Measurements from ENCODE around the gene PCSK2. TPM values are rescaled to one million over a fixed set of nuclear protein-coding genes. Genes with fewer than 3 reads are reported as not detected.

PCSK2 gene
- polyA plus RNA-seq, 2 donors: 0.02 to 0.13 TPM

GRCh38 chr20:17344790-17345189 is 118.0 kb downstream of the PCSK2 start:
- no peak overlapping the region for H3K27ac ChIP-seq (ENCODE audit: low read depth in 2 of 2, low read length in 1 of 2)
- peaks cover 0 to 2% of the 10 kb centered on the region in 2 donors for H3K27me3 ChIP-seq (ENCODE audit: control insufficient read depth in 1 of 2, insufficient read depth in 2 of 2, low read length in 2 of 2)
- no peaks in the 10 kb centered on the region for H3K36me3 ChIP-seq (ENCODE audit: control insufficient read depth in 2 of 2, insufficient read depth in 2 of 2, low read length in 1 of 2)
- no peak overlapping the region for H3K4me3 ChIP-seq (ENCODE audit: low read depth in 1 of 2, low read length in 2 of 2)
- H3K4me1 ChIP-seq (ENCODE audit: control insufficient read depth in 2 of 2, insufficient read depth in 2 of 2, low read length in 1 of 2): peaks cover 3 to 4% of the 10 kb centered on the region in 2 donors
- 64 to 67% methylated on average over 2 of the region's 2 CpGs for WGBS, 2 donors
- H3K9me3 ChIP-seq (ENCODE audit: control insufficient read depth in 2 of 2, insufficient read depth in 1 of 2, low read depth in 1 of 2, low read length in 1 of 2): peaks cover 0 to 2% of the 10 kb centered on the region in 2 donors

- Histone ChIP-seq H3K27ac (ENCODE audit: low read depth in 2 of 2, low read length in 1 of 2) (no peak overlapping the region), H3K27me3 (ENCODE audit: control insufficient read depth in 1 of 2, insufficient read depth in 2 of 2, low read length in 2 of 2) (peaks cover 0 to 2% of the 10 kb centered on the region in 2 donors), H3K4me1 (ENCODE audit: control insufficient read depth in 2 of 2, insufficient read depth in 2 of 2, low read length in 1 of 2) (peaks cover 3 to 4% of the 10 kb centered on the region in 2 donors), H3K9me3 (ENCODE audit: control insufficient read depth in 2 of 2, insufficient read depth in 1 of 2, low read depth in 1 of 2, low read length in 1 of 2) (peaks cover 0 to 2% of the 10 kb centered on the region in 2 donors), H3K4me3 (ENCODE audit: low read depth in 1 of 2, low read length in 2 of 2) (no peak overlapping the region), H3K36me3 (ENCODE audit: control insufficient read depth in 2 of 2, insufficient read depth in 2 of 2, low read length in 1 of 2) (no peaks in the 10 kb centered on the region)
- 50 to 56% methylated on average over 2 of the region's 2 CpGs for WGBS, 2 donors
Observed at GRCh38 chr20:17345321-17345720, 118.5 kb downstream of the PCSK2 start.

- Histone ChIP-seq H3K27me3 (ENCODE audit: control insufficient read depth in 1 of 2, insufficient read depth in 2 of 2, low read length in 2 of 2) (peaks cover 0 to 2% of the 10 kb centered on the region in 2 donors), H3K27ac (ENCODE audit: low read depth in 2 of 2, low read length in 1 of 2) (no peak overlapping the region), H3K4me1 (ENCODE audit: control insufficient read depth in 2 of 2, insufficient read depth in 2 of 2, low read length in 1 of 2) (peaks cover 0 to 4% of the 10 kb centered on the region in 2 donors), H3K4me3 (ENCODE audit: low read depth in 1 of 2, low read length in 2 of 2) (no peak overlapping the region), H3K9me3 (ENCODE audit: control insufficient read depth in 2 of 2, insufficient read depth in 1 of 2, low read depth in 1 of 2, low read length in 1 of 2) (peaks cover 0 to 2% of the 10 kb centered on the region in 2 donors), H3K36me3 (ENCODE audit: control insufficient read depth in 2 of 2, insufficient read depth in 2 of 2, low read length in 1 of 2) (no peaks in the 10 kb centered on the region)
- 88 to 90% methylated on average over 3 of the region's 3 CpGs for WGBS, 2 donors
Observed at GRCh38 chr20:17350321-17350720, 123.5 kb downstream of the PCSK2 start.

- Histone ChIP-seq H3K36me3 (ENCODE audit: control insufficient read depth in 2 of 2, insufficient read depth in 2 of 2, low read length in 1 of 2) (no peaks in the 10 kb centered on the region), H3K27me3 (ENCODE audit: control insufficient read depth in 1 of 2, insufficient read depth in 2 of 2, low read length in 2 of 2) (no peaks in the 10 kb centered on the region), H3K27ac (ENCODE audit: low read depth in 2 of 2, low read length in 1 of 2) (no peak overlapping the region), H3K9me3 (ENCODE audit: control insufficient read depth in 2 of 2, insufficient read depth in 1 of 2, low read depth in 1 of 2, low read length in 1 of 2) (no peaks in the 10 kb centered on the region), H3K4me3 (ENCODE audit: low read depth in 1 of 2, low read length in 2 of 2) (no peak overlapping the region), H3K4me1 (ENCODE audit: control insufficient read depth in 2 of 2, insufficient read depth in 2 of 2, low read length in 1 of 2) (no peaks in the 10 kb centered on the region)
- WGBS, 2 donors: 41 to 42% methylated on average over 2 of the region's 2 CpGs
Observed at GRCh38 chr20:17357238-17357637, 130.4 kb downstream of the PCSK2 start.

DNA sequence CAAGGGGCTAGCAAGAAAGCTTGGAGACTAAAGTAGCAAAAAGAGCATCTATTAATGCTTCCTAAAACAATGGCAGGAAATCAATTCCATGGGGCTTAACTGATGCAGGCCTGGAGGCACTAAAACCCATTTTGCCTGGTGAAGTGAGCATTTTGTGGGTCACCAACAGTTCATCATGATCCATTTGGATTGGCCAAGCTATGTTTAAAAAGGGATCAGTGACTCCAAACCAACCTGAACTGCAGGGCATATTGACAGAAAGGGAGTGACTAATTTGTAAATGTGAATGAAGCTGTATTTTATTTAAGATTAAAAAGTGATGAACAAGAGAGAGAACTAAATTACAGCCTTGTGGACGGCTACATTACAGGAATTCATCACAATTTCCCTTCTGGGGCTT is 132.0 kb downstream of the PCSK2 start:
- peaks cover 0 to 2% of the 10 kb centered on the region in 2 donors for H3K9me3 ChIP-seq (ENCODE audit: control insufficient read depth in 2 of 2, insufficient read depth in 1 of 2, low read depth in 1 of 2, low read length in 1 of 2)
- H3K27me3 ChIP-seq (ENCODE audit: control insufficient read depth in 1 of 2, insufficient read depth in 2 of 2, low read length in 2 of 2): no peaks in the 10 kb centered on the region
- no peaks in the 10 kb centered on the region for H3K36me3 ChIP-seq (ENCODE audit: control insufficient read depth in 2 of 2, insufficient read depth in 2 of 2, low read length in 1 of 2)
- H3K4me1 ChIP-seq (ENCODE audit: control insufficient read depth in 2 of 2, insufficient read depth in 2 of 2, low read length in 1 of 2): no peaks in the 10 kb centered on the region
- WGBS, 2 donors: 32 to 36% methylated on average over 1 of the region's 1 CpG
- H3K27ac ChIP-seq (ENCODE audit: low read depth in 2 of 2, low read length in 1 of 2): no peak overlapping the region
- no peak overlapping the region for H3K4me3 ChIP-seq (ENCODE audit: low read depth in 1 of 2, low read length in 2 of 2)

DNA sequence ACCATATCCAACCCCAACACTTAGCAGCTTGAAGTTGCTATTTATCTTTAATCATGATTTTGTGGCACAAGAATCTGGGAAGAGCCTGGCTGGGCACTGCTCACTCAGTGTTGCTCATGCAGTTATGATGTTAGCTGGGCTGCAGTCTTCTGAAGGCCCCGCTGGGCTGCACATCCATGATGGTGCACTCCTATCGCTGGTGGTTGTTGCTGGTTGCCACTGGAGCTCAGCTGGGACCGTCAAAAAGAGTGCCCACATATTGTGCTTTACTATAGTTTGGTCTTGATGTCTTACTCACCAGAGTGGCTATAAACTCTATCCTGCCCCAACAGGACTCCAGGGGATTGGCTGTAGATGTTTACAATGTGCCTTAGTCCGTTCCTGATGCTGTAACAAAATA is 137.8 kb downstream of the PCSK2 start:
- Histone ChIP-seq H3K4me3 (ENCODE audit: low read depth in 1 of 2, low read length in 2 of 2) (no peak overlapping the region), H3K27ac (ENCODE audit: low read depth in 2 of 2, low read length in 1 of 2) (no peak overlapping the region), H3K36me3 (ENCODE audit: control insufficient read depth in 2 of 2, insufficient read depth in 2 of 2, low read length in 1 of 2) (no peaks in the 10 kb centered on the region), H3K4me1 (ENCODE audit: control insufficient read depth in 2 of 2, insufficient read depth in 2 of 2, low read length in 1 of 2) (peaks cover 0 to 4% of the 10 kb centered on the region in 2 donors), H3K9me3 (ENCODE audit: control insufficient read depth in 2 of 2, insufficient read depth in 1 of 2, low read depth in 1 of 2, low read length in 1 of 2) (peaks cover 0 to 2% of the 10 kb centered on the region in 2 donors), H3K27me3 (ENCODE audit: control insufficient read depth in 1 of 2, insufficient read depth in 2 of 2, low read length in 2 of 2) (no peaks in the 10 kb centered on the region)
- WGBS, 2 donors: 83 to 88% methylated on average over 4 of the region's 4 CpGs

DNA sequence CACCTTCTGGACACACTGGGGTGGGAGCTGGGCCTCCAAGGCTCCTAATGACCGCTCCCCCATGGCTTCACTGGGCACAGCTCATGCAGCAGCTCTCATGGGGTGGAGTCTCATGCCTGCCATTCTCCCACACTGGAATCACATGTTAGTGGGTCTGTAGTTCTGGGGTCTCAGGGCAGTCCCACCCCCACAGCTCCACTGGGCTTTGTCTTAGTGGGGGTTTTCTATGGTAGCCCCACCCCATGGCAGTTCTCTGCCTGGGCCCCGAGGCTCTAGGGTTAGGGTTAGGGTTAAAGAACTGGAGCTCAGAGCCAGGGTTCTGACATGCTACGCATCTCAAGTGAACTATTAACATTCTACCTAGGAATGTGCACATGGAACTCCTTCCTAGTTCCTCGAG is 139.0 kb downstream of the PCSK2 start:
- no peak overlapping the region for H3K4me3 ChIP-seq (ENCODE audit: low read depth in 1 of 2, low read length in 2 of 2)
- WGBS, 2 donors: 71 to 86% methylated on average over 4 of the region's 4 CpGs

DNA sequence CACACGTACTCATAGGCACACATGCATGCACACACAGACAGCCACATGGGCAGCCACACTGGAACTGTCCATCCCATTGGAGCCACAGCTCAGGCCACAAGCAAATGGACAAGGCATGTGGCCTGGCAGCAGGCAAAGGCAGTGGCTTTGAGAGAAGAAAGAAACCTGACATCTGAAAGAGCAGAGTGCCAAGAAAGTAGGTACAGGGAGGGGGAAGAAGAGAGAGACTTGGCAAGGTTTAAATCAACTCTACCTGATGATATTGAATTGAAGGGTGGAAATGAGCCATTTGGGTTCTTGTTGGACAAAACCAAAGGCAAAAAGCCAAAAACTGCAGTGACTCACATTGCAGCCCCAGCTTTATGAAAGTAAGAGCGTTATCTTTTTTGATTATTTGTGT is 142.7 kb downstream of the PCSK2 start:
- WGBS, 2 donors: 48 to 69% methylated on average over 2 of the region's 2 CpGs
- Histone ChIP-seq H3K4me1 (ENCODE audit: control insufficient read depth in 2 of 2, insufficient read depth in 2 of 2, low read length in 1 of 2) (peaks cover 0 to 4% of the 10 kb centered on the region in 2 donors), H3K27ac (ENCODE audit: low read depth in 2 of 2, low read length in 1 of 2) (no peak overlapping the region), H3K36me3 (ENCODE audit: control insufficient read depth in 2 of 2, insufficient read depth in 2 of 2, low read length in 1 of 2) (no peaks in the 10 kb centered on the region), H3K27me3 (ENCODE audit: control insufficient read depth in 1 of 2, insufficient read depth in 2 of 2, low read length in 2 of 2) (no peaks in the 10 kb centered on the region), H3K4me3 (ENCODE audit: low read depth in 1 of 2, low read length in 2 of 2) (no peak overlapping the region), H3K9me3 (ENCODE audit: control insufficient read depth in 2 of 2, insufficient read depth in 1 of 2, low read depth in 1 of 2, low read length in 1 of 2) (no peaks in the 10 kb centered on the region)

More for the DNA sequence above, 139.0 kb downstream of the PCSK2 start:
- Histone ChIP-seq H3K27me3 (ENCODE audit: control insufficient read depth in 1 of 2, insufficient read depth in 2 of 2, low read length in 2 of 2) (no peaks in the 10 kb centered on the region), H3K36me3 (ENCODE audit: control insufficient read depth in 2 of 2, insufficient read depth in 2 of 2, low read length in 1 of 2) (no peaks in the 10 kb centered on the region), H3K27ac (ENCODE audit: low read depth in 2 of 2, low read length in 1 of 2) (no peak overlapping the region), H3K9me3 (ENCODE audit: control insufficient read depth in 2 of 2, insufficient read depth in 1 of 2, low read depth in 1 of 2, low read length in 1 of 2) (peaks cover 0 to 2% of the 10 kb centered on the region in 2 donors), H3K4me1 (ENCODE audit: control insufficient read depth in 2 of 2, insufficient read depth in 2 of 2, low read length in 1 of 2) (peaks cover 0 to 4% of the 10 kb centered on the region in 2 donors)

GRCh38 chr20:17372806-17373440 is 146.1 kb downstream of the PCSK2 start:
- no peak overlapping the region for H3K27ac ChIP-seq (ENCODE audit: low read depth in 2 of 2, low read length in 1 of 2)
- no peaks in the 10 kb centered on the region for H3K36me3 ChIP-seq (ENCODE audit: control insufficient read depth in 2 of 2, insufficient read depth in 2 of 2, low read length in 1 of 2)
- H3K27me3 ChIP-seq (ENCODE audit: control insufficient read depth in 1 of 2, insufficient read depth in 2 of 2, low read length in 2 of 2): no peaks in the 10 kb centered on the region
- 70 to 76% methylated on average over 6 of the region's 6 CpGs for WGBS, 2 donors
- H3K4me1 ChIP-seq (ENCODE audit: control insufficient read depth in 2 of 2, insufficient read depth in 2 of 2, low read length in 1 of 2): peaks cover 0 to 4% of the 10 kb centered on the region in 2 donors
- H3K9me3 ChIP-seq (ENCODE audit: control insufficient read depth in 2 of 2, insufficient read depth in 1 of 2, low read depth in 1 of 2, low read length in 1 of 2): no peaks in the 10 kb centered on the region
- no peak overlapping the region for H3K4me3 ChIP-seq (ENCODE audit: low read depth in 1 of 2, low read length in 2 of 2)

GRCh38 chr20:17374086-17374485 is 147.2 kb downstream of the PCSK2 start:
- Histone ChIP-seq H3K36me3 (ENCODE audit: control insufficient read depth in 2 of 2, insufficient read depth in 2 of 2, low read length in 1 of 2) (no peaks in the 10 kb centered on the region), H3K27me3 (ENCODE audit: control insufficient read depth in 1 of 2, insufficient read depth in 2 of 2, low read length in 2 of 2) (no peaks in the 10 kb centered on the region), H3K27ac (ENCODE audit: low read depth in 2 of 2, low read length in 1 of 2) (no peak overlapping the region), H3K4me3 (ENCODE audit: low read depth in 1 of 2, low read length in 2 of 2) (no peak overlapping the region), H3K9me3 (ENCODE audit: control insufficient read depth in 2 of 2, insufficient read depth in 1 of 2, low read depth in 1 of 2, low read length in 1 of 2) (no peaks in the 10 kb centered on the region), H3K4me1 (ENCODE audit: control insufficient read depth in 2 of 2, insufficient read depth in 2 of 2, low read length in 1 of 2) (peaks cover 0 to 4% of the 10 kb centered on the region in 2 donors)
- 78 to 86% methylated on average over 5 of the region's 5 CpGs for WGBS, 2 donors

Measured in esophagus (tissue), 2 donors.